ENCODE data around the gene APPBP2.
"Not testable (repeated sequence)": the region's sequence is repeated elsewhere in the genome, so short reads cannot be mapped to it uniquely, and the experiment has no call there.

The APPBP2 gene

DNA sequence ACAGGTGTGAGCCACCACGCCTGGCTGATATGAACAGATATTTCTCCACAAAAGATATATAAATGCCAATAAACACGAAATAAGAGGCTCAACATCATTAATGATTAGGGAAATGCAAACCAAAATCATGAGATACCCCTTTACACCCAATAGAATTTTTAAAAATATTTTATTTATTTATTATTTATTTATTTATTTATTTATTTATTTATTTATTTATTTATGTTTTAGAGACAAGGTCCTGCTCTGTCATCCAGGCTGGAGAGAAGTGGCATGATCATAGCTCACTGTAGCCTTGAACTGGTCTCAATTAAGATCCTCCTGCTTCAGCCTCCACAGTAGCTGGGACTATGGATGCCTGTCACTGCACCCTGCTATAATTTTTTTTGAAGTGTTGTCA lies 30.8 kb downstream of the APPBP2 start:
- no peak for DNase-seq (ENCODE audit: low spot score)
- TF ChIP-seq, protein P1, sequence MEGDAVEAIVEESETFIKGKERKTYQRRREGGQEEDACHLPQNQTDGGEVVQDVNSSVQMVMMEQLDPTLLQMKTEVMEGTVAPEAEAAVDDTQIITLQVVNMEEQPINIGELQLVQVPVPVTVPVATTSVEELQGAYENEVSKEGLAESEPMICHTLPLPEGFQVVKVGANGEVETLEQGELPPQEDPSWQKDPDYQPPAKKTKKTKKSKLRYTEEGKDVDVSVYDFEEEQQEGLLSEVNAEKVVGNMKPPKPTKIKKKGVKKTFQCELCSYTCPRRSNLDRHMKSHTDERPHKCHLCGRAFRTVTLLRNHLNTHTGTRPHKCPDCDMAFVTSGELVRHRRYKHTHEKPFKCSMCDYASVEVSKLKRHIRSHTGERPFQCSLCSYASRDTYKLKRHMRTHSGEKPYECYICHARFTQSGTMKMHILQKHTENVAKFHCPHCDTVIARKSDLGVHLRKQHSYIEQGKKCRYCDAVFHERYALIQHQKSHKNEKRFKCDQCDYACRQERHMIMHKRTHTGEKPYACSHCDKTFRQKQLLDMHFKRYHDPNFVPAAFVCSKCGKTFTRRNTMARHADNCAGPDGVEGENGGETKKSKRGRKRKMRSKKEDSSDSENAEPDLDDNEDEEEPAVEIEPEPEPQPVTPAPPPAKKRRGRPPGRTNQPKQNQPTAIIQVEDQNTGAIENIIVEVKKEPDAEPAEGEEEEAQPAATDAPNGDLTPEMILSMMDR (IDR thresholded peaks at IDR 0.05; ENCODE audit: extremely low read depth, missing control alignments), result no peak

DNA sequence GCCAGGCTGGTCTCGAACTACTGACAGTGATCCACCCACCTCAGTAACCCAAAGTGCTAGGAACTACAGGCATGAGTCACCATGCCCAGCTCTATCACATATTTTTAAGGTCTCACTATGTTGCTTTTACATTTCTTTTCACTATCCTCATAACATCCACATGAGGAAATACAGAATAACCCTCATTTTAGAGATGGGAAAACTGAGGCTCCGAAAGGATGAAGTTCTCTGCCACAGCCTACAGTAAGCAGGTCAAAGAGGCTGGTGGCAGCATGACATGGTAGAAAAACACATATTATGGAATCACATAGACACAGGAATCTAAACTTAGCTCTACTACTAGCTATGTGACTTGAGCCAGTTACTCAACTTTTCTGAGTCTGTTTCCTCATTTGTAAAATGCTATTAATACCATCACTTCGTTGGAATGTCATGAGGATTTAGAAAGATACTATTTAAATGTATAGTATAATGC lies 32.2 kb downstream of the APPBP2 start:
- DNase-seq (ENCODE audit: low spot score), result no peak
- TF ChIP-seq, protein P1 (IDR thresholded peaks at IDR 0.05; ENCODE audit: extremely low read depth, missing control alignments), result no peak

DNA sequence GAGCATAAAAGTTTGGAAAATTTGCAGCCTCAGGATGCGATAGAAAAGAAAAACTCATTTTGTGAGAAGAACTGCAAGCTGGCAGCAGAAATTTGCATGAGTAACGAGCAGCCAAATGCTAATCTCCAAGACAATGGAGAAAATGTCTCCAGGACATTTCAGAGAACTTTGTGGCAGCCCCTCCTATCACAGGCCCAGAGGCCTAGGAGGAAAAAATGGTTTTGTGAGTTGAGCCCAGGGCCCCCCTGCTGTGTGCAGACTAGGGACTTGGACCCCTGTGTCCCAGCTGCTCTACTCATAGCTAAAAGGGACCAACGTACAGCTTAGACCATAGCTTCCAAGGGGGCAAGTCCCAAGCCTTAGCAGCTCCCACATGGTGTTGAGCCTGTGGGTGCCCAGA lies 34.3 kb downstream of the APPBP2 start:
- TF ChIP-seq, protein P1 (IDR thresholded peaks at IDR 0.05; ENCODE audit: extremely low read depth, missing control alignments), result no peak
- DNase-seq (ENCODE audit: low spot score), result no peak

DNA sequence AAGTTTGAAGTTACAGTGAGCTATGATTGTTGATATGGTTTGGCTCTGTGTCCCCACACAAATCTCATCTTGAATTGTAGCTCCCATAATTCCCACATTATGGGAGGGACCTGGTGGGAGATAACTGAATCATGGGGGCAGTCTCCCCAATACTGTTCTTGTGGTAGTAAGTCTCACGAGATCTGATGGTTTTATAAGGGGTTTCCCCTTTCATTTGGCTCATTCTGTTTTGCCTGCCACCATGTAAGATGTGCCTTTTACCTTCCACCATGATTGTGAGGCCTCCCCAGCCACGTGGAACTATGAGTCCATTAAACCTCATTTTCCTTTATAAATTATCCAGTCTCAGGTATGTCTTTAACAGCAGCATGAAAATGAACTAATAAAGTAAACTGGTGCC lies 35.4 kb downstream of the APPBP2 start:
- DNase-seq (ENCODE audit: low spot score), result not testable (repeated sequence)

GRCh38 chr17:60481604-60482003 lies 44.4 kb downstream of the APPBP2 start:
- TF ChIP-seq, protein P1 (IDR thresholded peaks at IDR 0.05; ENCODE audit: extremely low read depth, missing control alignments), result no peak
- DNase-seq (ENCODE audit: low spot score), result no peak

- no peak for DNase-seq (ENCODE audit: low spot score)
- TF ChIP-seq, protein P1 (IDR thresholded peaks at IDR 0.05; ENCODE audit: extremely low read depth, missing control alignments), result no peak
Observed at GRCh38 chr17:60473788-60474187, 52.3 kb downstream of the APPBP2 start.

DNA sequence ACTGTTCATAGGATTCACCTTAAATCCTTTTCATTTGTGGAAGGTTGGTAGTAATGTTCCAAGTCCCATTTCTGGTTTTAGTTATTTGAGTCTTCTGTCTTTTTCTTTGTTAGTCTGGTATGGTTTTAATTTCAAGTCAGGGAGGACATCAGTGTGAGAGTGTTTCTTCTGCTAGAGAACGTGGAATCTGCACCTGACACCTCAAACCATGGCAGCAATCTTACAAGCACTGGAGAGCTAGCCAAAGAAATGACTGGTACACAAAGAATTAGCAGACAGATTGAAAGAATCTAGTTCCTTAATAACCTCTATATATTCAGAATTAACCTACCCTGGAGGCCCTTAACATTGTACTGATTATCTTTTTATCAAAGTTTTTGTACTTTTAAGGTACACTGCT lies 53.6 kb downstream of the APPBP2 start:
- TF ChIP-seq, protein P1 (IDR thresholded peaks at IDR 0.05; ENCODE audit: extremely low read depth, missing control alignments), result no peak
- no peak for DNase-seq (ENCODE audit: low spot score)

- TF ChIP-seq, protein P1 (IDR thresholded peaks at IDR 0.05; ENCODE audit: extremely low read depth, missing control alignments), result no peak
- DNase-seq (ENCODE audit: low spot score), result no peak
Observed at GRCh38 chr17:60471451-60471850, 54.6 kb downstream of the APPBP2 start.

Data from GM20000 (cell line).